HepG2 (cell line): ENCODE results near the gene PSMB10. TPM values are rescaled to one million over a fixed set of nuclear protein-coding genes. Genes with fewer than 3 reads are reported as not detected.

Experiments
- ARID2 ChIP-seq: sonication (generic); formaldehyde crosslinking; IDR thresholded peaks from 2 replicates; pipeline ENCODE4 v1.8.1; 2022; ENCODE audit warnings: mild to moderate bottlenecking, missing genetic modification reagents, borderline replicate concordance
- MIER2 ChIP-seq: IDR thresholded peaks from 2 replicates; pipeline ENCODE4 v1.6.1; 2016; ENCODE audit warnings: missing biosample characterization, missing genetic modification reagents
- MYC ChIP-seq: sonication (generic); formaldehyde crosslinking; IDR thresholded peaks from 2 replicates; pipeline ENCODE4 v1.9.0; 2021; ENCODE audit warnings: missing genetic modification reagents, borderline replicate concordance
- NR2F6 ChIP-seq, 2 experiments: IDR thresholded peaks; 2 replicates each; pipeline ENCODE4 v1.6.1; 2016; ENCODE audit warnings: antibody characterized with exemption in 1 of 2, mild to moderate bottlenecking in 1 of 2
- REL ChIP-seq: sonication (generic); formaldehyde crosslinking; conservative IDR thresholded peaks from 2 replicates; pipeline ENCODE4 v1.8.0; 2022; ENCODE audit warnings: mild to moderate bottlenecking, missing genetic modification reagents, moderate library complexity
- SAFB2 ChIP-seq: sonication (generic); formaldehyde crosslinking; IDR thresholded peaks from 2 replicates; pipeline ENCODE4 v1.5.1; 2020; ENCODE audit warnings: missing genetic modification reagents, low read depth, mild to moderate bottlenecking, borderline replicate concordance
- SKIL ChIP-seq: sonication (generic); formaldehyde crosslinking; IDR thresholded peaks from 2 replicates; pipeline ENCODE4 v1.8.0; 2022; ENCODE audit warnings: missing genetic modification reagents, mild to moderate bottlenecking, moderate library complexity, borderline replicate concordance
- THAP9 ChIP-seq: sonication (generic); formaldehyde crosslinking; IDR thresholded peaks from 2 replicates; pipeline ENCODE4; 2020; ENCODE audit warnings: missing genetic modification reagents, mild to moderate bottlenecking, borderline replicate concordance
- USF2 ChIP-seq, 2 experiments: sonication (generic) in 1 of 2; formaldehyde crosslinking in 1 of 2; IDR thresholded peaks; 2 replicates each; pipeline versions ENCODE4 v1.5.1 to v1.6.1; 2011 to 2020; ENCODE audit warnings: borderline replicate concordance in 1 of 2, low read depth in 1 of 2, low read length in 1 of 2, mild to moderate bottlenecking in 1 of 2, missing genetic modification reagents in 1 of 2, moderate library complexity in 1 of 2
- ZBTB7A ChIP-seq: sonication (generic); formaldehyde crosslinking; IDR thresholded peaks from 2 replicates; pipeline ENCODE4 v1.8.0; 2022; ENCODE audit warnings: mild to moderate bottlenecking, missing genetic modification reagents
- ZC3H13 ChIP-seq: sonication (generic); formaldehyde crosslinking; IDR thresholded peaks from 2 replicates; pipeline ENCODE4 v1.8.1; 2023; ENCODE audit warnings: mild to moderate bottlenecking, missing genetic modification reagents, moderate library complexity
- ZNF121 ChIP-seq: sonication (generic); formaldehyde crosslinking; IDR thresholded peaks from 2 replicates; pipeline ENCODE4 v1.5.0; 2020; ENCODE audit warnings: mild to moderate bottlenecking, missing genetic modification reagents
- ZNF317 ChIP-seq: sonication (generic); formaldehyde crosslinking; IDR thresholded peaks from 2 replicates; pipeline ENCODE4 v1.5.0; 2020; ENCODE audit warnings: mild to moderate bottlenecking, missing genetic modification reagents
- ZNF549 ChIP-seq: sonication (generic); formaldehyde crosslinking; IDR thresholded peaks from 2 replicates; pipeline ENCODE4 v1.5.0; 2020; ENCODE audit warnings: missing genetic modification reagents
- polyA plus RNA-seq, 8 experiments: library from polyadenylated mRNA; depleted of rRNA in 3 of 8; stranded (reverse) in 7 of 8; unstranded in 1 of 8; fragments of >200 nt; fragmentation: Illumina TruSeq in 4 of 8; extraction: Trizol in 4 of 8; gene quantifications; 2 replicates each; pipeline versions ENCODE4 v1.2.1 to v1.2.3, GENCODE V29; 2011 to 2016; ENCODE audit warnings: low read depth in 4 of 8, missing spikeins in 1 of 8, mixed read lengths in 1 of 8; ENCODE audit not compliant: insufficient read depth in 1 of 8
- total RNA-seq, 5 experiments: library from RNA; depleted of rRNA; stranded (reverse); fragments of >200 nt; fragmentation: Illumina TruSeq; extraction: Trizol; gene quantifications; 2 replicates each; pipeline ENCODE4 v1.2.3, GENCODE V29; 2016; ENCODE audit warnings: low read depth in 1 of 5
- TF ChIP-seq, protein P1 (sequence below): sonication (generic); formaldehyde crosslinking; IDR thresholded peaks from 2 replicates; pipeline ENCODE4 v1.4.0; 2020; ENCODE audit warnings: missing genetic modification reagents

Gene PSMB10
- total and polyA plus RNA-seq, 2 of the 13 experiments (the other 11 are each of a cell fraction or from before 2014, with no cell fraction given) = 12.7 to 65.9 TPM

GRCh38 chr16:67967183-67967957 is 30.7 kb upstream of the PSMB10 start (continued):
- TF ChIP-seq ARID2 (CRISPR knock-in tag) (peak; percentile 28; the same call in 1 of the 2 replicates), ZC3H13 (CRISPR knock-in tag) (no peak; the same call in 1 of the 2 replicates), REL (CRISPR knock-in tag) (0 out of 2 replicates have a peak, but pooled peaks have one; percentile 27), ZBTB7A (CRISPR knock-in tag) (no peak), MIER2 (no peak), THAP9 (CRISPR knock-in tag) (0 out of 2 replicates have a peak, but pooled peaks have one; percentile 28), ZNF549 (CRISPR knock-in tag) (no peak), ZNF121 (peak; percentile 15; the same call in 1 of the 2 replicates), ZNF317 (CRISPR knock-in tag) (peak; percentile 63), NR2F6 (IDR thresholded peaks at IDR 0.05) (no peak), NR2F6 (CRISPR knock-in tag; IDR thresholded peaks at IDR 0.05) (no peak), USF2 (IDR thresholded peaks at IDR 0.05; ENCODE audit: low read depth, low read length) (peak; percentile 30; the same call in 1 of the 2 replicates), USF2 (CRISPR knock-in tag; IDR thresholded peaks at IDR 0.05; ENCODE audit: borderline replicate concordance) (no peak), MYC (CRISPR knock-in tag) (0 out of 2 replicates have a peak, but pooled peaks have one; percentile 38), SAFB2 (CRISPR knock-in tag) (no peak), SKIL (CRISPR knock-in tag) (0 out of 2 replicates have a peak, but pooled peaks have one; percentile 48)
- TF ChIP-seq, protein P1, sequence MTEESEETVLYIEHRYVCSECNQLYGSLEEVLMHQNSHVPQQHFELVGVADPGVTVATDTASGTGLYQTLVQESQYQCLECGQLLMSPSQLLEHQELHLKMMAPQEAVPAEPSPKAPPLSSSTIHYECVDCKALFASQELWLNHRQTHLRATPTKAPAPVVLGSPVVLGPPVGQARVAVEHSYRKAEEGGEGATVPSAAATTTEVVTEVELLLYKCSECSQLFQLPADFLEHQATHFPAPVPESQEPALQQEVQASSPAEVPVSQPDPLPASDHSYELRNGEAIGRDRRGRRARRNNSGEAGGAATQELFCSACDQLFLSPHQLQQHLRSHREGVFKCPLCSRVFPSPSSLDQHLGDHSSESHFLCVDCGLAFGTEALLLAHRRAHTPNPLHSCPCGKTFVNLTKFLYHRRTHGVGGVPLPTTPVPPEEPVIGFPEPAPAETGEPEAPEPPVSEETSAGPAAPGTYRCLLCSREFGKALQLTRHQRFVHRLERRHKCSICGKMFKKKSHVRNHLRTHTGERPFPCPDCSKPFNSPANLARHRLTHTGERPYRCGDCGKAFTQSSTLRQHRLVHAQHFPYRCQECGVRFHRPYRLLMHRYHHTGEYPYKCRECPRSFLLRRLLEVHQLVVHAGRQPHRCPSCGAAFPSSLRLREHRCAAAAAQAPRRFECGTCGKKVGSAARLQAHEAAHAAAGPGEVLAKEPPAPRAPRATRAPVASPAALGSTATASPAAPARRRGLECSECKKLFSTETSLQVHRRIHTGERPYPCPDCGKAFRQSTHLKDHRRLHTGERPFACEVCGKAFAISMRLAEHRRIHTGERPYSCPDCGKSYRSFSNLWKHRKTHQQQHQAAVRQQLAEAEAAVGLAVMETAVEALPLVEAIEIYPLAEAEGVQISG (CRISPR knock-in tag) = 0 out of 2 replicates have a peak, but pooled peaks have one; percentile 23
